OCI-LY3 (cell line): Measurements from ENCODE around the gene MNAT1.
"Not testable (repeated sequence)": the region's sequence is repeated elsewhere in the genome, so short reads cannot be mapped to it uniquely, and the experiment has no call there.

Experiments
- H2AFZ ChIP-seq: fragments of 200-600, 300-600 bp; shearing (Covaris generic); 2 replicates; pipeline ENCODE4 v1.6.0; 2014; ENCODE audit warnings: antibody characterized with exemption, low read depth, low read length
- H3K27ac ChIP-seq: fragments of 200-600, 300-600 bp; sonication (generic); 2 replicates; pipeline ENCODE4 v1.5.1; 2014; ENCODE audit warnings: mild to moderate bottlenecking, low read length, moderate library complexity, mixed read lengths
- H3K27me3 ChIP-seq: fragments of 200-600, 300-600 bp; sonication (generic); 2 replicates; pipeline ENCODE4 v1.6.1; 2014; ENCODE audit warnings: low read depth, low read length, mixed read lengths
- H3K36me3 ChIP-seq: fragments of 200-600, 300-600 bp; sonication (generic); replicated peaks from 2 replicates; pipeline ENCODE3; 2014; ENCODE audit warnings: low read depth, low read length, mixed read lengths
- H3K4me1 ChIP-seq: fragments of 300-600, 200-600 bp; sonication (generic); 2 replicates; pipeline ENCODE4 v1.6.1; 2014; ENCODE audit warnings: low read length, mixed read lengths
- H3K4me2 ChIP-seq: fragments of 200-600, 300-600 bp; sonication (generic); 2 replicates; pipeline ENCODE4 v1.6.1; 2014; ENCODE audit warnings: low read length, mixed read lengths
- H3K4me3 ChIP-seq: fragments of 300-600, 200-600 bp; sonication (generic); 2 replicates; pipeline ENCODE4 v1.5.1; 2014; ENCODE audit warnings: antibody characterized with exemption, mild to moderate bottlenecking, low read length, moderate library complexity
- H3K79me2 ChIP-seq: fragments of 300-600, 200-600 bp; shearing (Covaris generic); 2 replicates; pipeline ENCODE4 v1.6.1; 2014; ENCODE audit warnings: mild to moderate bottlenecking, low read length, mixed read lengths
- H3K9ac ChIP-seq: fragments of 300-600, 200-600 bp; shearing (Covaris generic); 2 replicates; pipeline ENCODE4 v1.6.0; 2014; ENCODE audit warnings: mild to moderate bottlenecking, low read length, moderate library complexity
- H3K9me3 ChIP-seq: fragments of 200-600, 300-600 bp; shearing (Covaris generic); 2 replicates; pipeline ENCODE4 v1.6.1; 2014; ENCODE audit warnings: low read length, mixed read lengths; ENCODE audit not compliant: insufficient read depth
- H4K20me1 ChIP-seq: fragments of 200-600, 300-600 bp; sonication (generic); 2 replicates; pipeline ENCODE4 v1.6.1; 2016; ENCODE audit warnings: low read length, mixed read lengths; ENCODE audit not compliant: insufficient read depth
- EZH2phosphoT487 ChIP-seq: fragments of 200-600 bp; shearing (Covaris generic); IDR thresholded peaks from 2 replicates; pipeline ENCODE4 v1.6.1; 2018; ENCODE audit warnings: antibody characterized with exemption, mixed run types, low read depth
- TF ChIP-seq, protein P1 (sequence below): fragments of 200-600, 300-600 bp; sonication (generic); IDR thresholded peaks from 2 replicates; pipeline ENCODE4 v1.5.1; 2014; ENCODE audit warnings: antibody characterized with exemption, low read length, low read depth

Gene MNAT1

DNA sequence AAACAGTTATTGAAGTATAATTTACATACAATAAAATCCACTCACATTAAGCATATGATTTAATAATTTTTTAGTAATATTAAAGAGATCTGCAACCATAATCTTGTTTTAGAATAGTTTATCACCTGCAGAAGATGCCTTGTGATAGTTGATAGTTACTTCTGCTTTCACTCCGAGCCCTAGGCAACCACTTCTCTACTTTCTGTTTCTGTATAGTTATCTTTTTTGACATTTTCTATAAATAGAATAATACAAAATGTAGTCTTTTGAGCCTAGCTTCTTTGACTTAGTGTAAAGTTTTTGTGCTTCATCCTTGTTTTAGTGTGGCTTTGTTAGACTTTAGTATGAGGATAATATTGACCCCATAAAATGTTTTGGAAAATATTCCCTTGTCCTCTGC lies 111.0 kb downstream of the MNAT1 start:
- TF ChIP-seq, protein P1, sequence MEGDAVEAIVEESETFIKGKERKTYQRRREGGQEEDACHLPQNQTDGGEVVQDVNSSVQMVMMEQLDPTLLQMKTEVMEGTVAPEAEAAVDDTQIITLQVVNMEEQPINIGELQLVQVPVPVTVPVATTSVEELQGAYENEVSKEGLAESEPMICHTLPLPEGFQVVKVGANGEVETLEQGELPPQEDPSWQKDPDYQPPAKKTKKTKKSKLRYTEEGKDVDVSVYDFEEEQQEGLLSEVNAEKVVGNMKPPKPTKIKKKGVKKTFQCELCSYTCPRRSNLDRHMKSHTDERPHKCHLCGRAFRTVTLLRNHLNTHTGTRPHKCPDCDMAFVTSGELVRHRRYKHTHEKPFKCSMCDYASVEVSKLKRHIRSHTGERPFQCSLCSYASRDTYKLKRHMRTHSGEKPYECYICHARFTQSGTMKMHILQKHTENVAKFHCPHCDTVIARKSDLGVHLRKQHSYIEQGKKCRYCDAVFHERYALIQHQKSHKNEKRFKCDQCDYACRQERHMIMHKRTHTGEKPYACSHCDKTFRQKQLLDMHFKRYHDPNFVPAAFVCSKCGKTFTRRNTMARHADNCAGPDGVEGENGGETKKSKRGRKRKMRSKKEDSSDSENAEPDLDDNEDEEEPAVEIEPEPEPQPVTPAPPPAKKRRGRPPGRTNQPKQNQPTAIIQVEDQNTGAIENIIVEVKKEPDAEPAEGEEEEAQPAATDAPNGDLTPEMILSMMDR, result no peak
- TF ChIP-seq EZH2phosphoT487, result no peak
- Histone ChIP-seq H3K27ac (peak overlapping the region; percentile 97), H3K27me3 (no peaks in the 10 kb centered on the region), H3K9ac (peak overlapping the region; percentile 58), H3K4me2 (peak overlapping the region; percentile 75), H3K9me3 (peaks cover 17% of the 10 kb centered on the region; the same call in 1 of the 2 replicates), H4K20me1 (no peaks in the 10 kb centered on the region), H2AFZ (no peak overlapping the region), H3K36me3 (peaks cover 38% of the 10 kb centered on the region), H3K4me3 (peak overlapping the region; percentile 67), H3K4me1 (peaks cover 27% of the 10 kb centered on the region), H3K79me2 (no peaks in the 10 kb centered on the region; the same call in 1 of the 2 replicates)

DNA sequence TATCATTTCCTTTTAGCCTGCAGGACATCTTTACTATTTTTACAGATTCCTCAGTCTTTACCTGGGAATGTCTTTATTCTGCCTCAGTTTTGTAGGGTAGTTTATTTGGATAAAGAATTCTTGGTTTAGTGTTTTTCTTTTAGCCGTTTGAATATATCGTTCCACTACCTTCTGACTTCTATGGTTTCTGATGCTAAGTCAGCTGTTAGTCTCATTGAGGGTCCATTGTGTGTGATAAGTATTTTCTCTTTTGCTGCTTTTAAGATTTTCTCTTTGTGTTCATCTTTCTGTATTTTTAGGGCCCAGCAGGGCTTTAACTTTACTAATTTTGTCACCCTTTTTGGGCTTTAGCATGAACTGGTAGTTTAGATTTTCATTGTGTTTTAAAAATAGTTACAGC lies 113.5 kb downstream of the MNAT1 start:
- Histone ChIP-seq H3K4me1 (peaks cover 27% of the 10 kb centered on the region), H3K9me3 (peaks cover 17% of the 10 kb centered on the region; the same call in 1 of the 2 replicates), H4K20me1 (no peaks in the 10 kb centered on the region), H3K4me3 (no peak overlapping the region), H2AFZ (no peak overlapping the region), H3K36me3 (peaks cover 42% of the 10 kb centered on the region), H3K27me3 (no peaks in the 10 kb centered on the region), H3K79me2 (no peaks in the 10 kb centered on the region; the same call in 1 of the 2 replicates), H3K4me2 (no peak overlapping the region), H3K9ac (no peak overlapping the region), H3K27ac (no peak overlapping the region)
- no peak for TF ChIP-seq EZH2phosphoT487
- TF ChIP-seq, protein P1, result no peak

DNA sequence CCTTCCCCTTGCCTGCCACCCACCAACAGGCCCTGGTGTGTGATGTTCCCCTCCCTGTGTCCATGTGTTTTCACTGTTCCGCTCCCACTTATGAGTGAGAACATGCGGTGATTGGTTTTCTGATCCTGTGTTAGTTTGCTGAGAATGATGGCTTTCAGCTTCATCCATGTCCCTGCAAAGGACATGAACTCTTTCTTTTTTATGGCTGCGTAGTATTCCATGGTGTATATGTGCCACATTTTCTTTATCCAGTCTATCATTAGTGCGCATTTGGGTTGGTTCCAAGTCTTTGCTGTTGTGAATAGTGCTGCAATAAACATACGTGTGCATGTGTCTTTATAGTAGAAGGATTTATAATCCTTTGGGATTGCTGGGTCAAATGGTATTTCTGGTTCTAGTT lies 117.1 kb downstream of the MNAT1 start:
- H3K4me3 ChIP-seq, H4K20me1 ChIP-seq, H3K79me2 ChIP-seq, H2AFZ ChIP-seq, H3K27me3 ChIP-seq, H3K4me2 ChIP-seq, H3K27ac ChIP-seq, H3K4me1 ChIP-seq, H3K9ac ChIP-seq: not testable (repeated sequence)
- H3K9me3 ChIP-seq, result peaks cover 15% of the 10 kb centered on the region; the same call in 1 of the 2 replicates
- peaks cover 41% of the 10 kb centered on the region for H3K36me3 ChIP-seq

DNA sequence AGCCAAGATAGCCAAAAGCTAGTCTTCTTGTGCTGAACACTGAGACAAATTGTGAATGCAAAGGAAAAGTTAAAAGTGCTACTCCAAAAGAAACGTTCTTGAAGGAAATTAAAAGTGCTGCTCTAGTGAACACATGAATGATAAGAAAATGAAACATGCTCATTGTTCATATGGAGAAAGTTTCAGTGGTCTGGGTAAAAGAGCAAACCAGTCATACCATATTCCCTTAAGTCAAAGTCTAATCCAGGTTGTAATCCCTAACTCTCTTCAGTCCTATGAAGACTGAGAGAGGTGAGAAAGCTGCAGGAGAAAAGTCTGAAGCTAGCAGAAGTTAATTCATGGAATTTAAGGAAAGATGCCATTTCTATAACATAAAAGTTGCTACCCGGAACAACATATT lies 121.5 kb downstream of the MNAT1 start:
- Histone ChIP-seq H3K27me3 (no peaks in the 10 kb centered on the region), H2AFZ (no peak overlapping the region), H4K20me1 (no peaks in the 10 kb centered on the region), H3K36me3 (peaks cover 8% of the 10 kb centered on the region), H3K9ac (no peak overlapping the region), H3K79me2 (no peaks in the 10 kb centered on the region), H3K27ac (no peak overlapping the region), H3K4me3 (no peak overlapping the region), H3K4me2 (peak overlapping the region; percentile 0; the same call in 1 of the 2 replicates), H3K4me1 (peaks cover 26% of the 10 kb centered on the region), H3K9me3 (0 out of 2 replicates have a peak, but pooled peaks cover 4% of the 10 kb centered on the region)
- TF ChIP-seq EZH2phosphoT487, result no peak

DNA sequence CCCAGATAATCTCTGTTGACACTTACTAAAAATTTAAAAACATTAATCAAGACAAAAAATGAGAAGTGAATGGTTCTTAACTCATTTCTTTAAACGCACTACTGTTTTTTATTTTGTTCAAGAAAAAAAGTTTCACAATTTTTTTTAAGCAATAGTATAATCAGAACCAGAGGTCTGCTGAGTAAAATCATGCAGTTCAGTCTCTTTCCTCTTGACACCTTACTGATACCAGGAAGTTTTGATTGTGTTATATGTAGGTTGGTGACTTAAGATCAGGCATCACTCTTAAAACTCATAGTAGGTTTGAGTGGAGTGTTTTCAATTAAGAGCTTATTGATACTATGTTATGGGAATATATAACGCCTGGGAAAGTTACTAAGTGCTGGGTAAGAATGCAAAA lies 125.0 kb downstream of the MNAT1 start:
- Histone ChIP-seq H3K79me2 (no peaks in the 10 kb centered on the region), H3K36me3 (peaks cover 6% of the 10 kb centered on the region), H4K20me1 (no peaks in the 10 kb centered on the region), H3K4me2 (peak overlapping the region; percentile 40), H3K27me3 (no peaks in the 10 kb centered on the region), H3K4me3 (no peak overlapping the region), H3K27ac (peak overlapping the region; percentile 58), H2AFZ (no peak overlapping the region), H3K9ac (no peak overlapping the region), H3K4me1 (peaks cover 26% of the 10 kb centered on the region), H3K9me3 (0 out of 2 replicates have a peak, but pooled peaks cover 4% of the 10 kb centered on the region)
- TF ChIP-seq, protein P1, result no peak
- no peak for TF ChIP-seq EZH2phosphoT487
